PC-9 (cell line): ENCODE data around the gene NCAPH2. TPM values are rescaled to one million over a fixed set of nuclear protein-coding genes. Genes with fewer than 3 reads are reported as not detected.

Experiments used
- BruUV-seq: library from RNA; stranded (reverse); fragments of 400-500 nt; replicated peaks from 2 replicates; lab custom pipeline; 2021; lab: Mats Ljungman, UMichigan
- CTCF ChIA-PET: fragments of 300-600 bp; sonication (Branson Sonifier 250); formaldehyde crosslinking; loops from one replicate; lab custom pipeline; 2022; ENCODE audit warnings: antibody characterized with exemption; lab: Charles Lee
- POLR2A ChIA-PET: fragments of 300-600 bp; sonication (Branson Sonifier 250); formaldehyde crosslinking; loops from one replicate; lab custom pipeline; 2022; ENCODE audit warnings: antibody characterized with exemption; ENCODE audit not compliant: unreplicated experiment; lab: Charles Lee
- DNase-seq, 2 experiments: peaks; one replicate each; pipeline versions ENCODE4 v3.0.0 to v3.0.0-alpha.2; 2015 to 2022; ENCODE audit warnings: mixed read lengths in 1 of 2
- H2AFZ ChIP-seq: fragments of 200-600 bp; sonication (generic); 2 replicates; pipeline ENCODE4 v1.8.1; 2017; ENCODE audit warnings: antibody characterized with exemption
- H3F3A ChIP-seq: fragments of 200-600 bp; sonication (generic); 2 replicates; pipeline ENCODE4 v1.8.1; 2017; ENCODE audit warnings: antibody characterized with exemption, mild to moderate bottlenecking, low read depth; ENCODE audit not compliant: insufficient read depth
- H3K27ac ChIP-seq: fragments of 200-600 bp; sonication (generic); 2 replicates; pipeline ENCODE4 v1.6.1; 2016; ENCODE audit warnings: mixed run types
- H3K27me3 ChIP-seq: fragments of 200-600 bp; sonication (generic); 2 replicates; pipeline ENCODE4 v1.6.1; 2016; ENCODE audit warnings: low read depth, mixed run types; ENCODE audit not compliant: insufficient read depth
- H3K36me3 ChIP-seq: fragments of 200-600 bp; sonication (generic); 2 replicates; pipeline ENCODE4 v1.6.1; 2016; ENCODE audit warnings: low read depth, mixed run types
- H3K4me1 ChIP-seq: fragments of 200-600 bp; sonication (generic); replicated peaks from 2 replicates; pipeline ENCODE4 v1.6.1; 2016; ENCODE audit warnings: mixed run types; ENCODE audit not compliant: insufficient read depth
- H3K4me2 ChIP-seq: fragments of 200-600 bp; sonication (generic); 2 replicates; pipeline ENCODE4 v1.6.1; 2017; ENCODE audit warnings: mixed run types
- H3K4me3 ChIP-seq: fragments of 200-600 bp; sonication (generic); 2 replicates; pipeline ENCODE4 v1.6.1; 2016; ENCODE audit warnings: mixed run types
- H3K79me2 ChIP-seq: fragments of 200-600 bp; sonication (generic); 2 replicates; pipeline ENCODE4 v1.6.1; 2017; ENCODE audit warnings: low read depth, mixed run types
- H3K9me2 ChIP-seq: fragments of 200-600 bp; sonication (generic); 2 replicates; pipeline ENCODE4 v1.8.1; 2017; ENCODE audit warnings: mild to moderate bottlenecking; ENCODE audit not compliant: insufficient read depth
- H3K9me3 ChIP-seq: fragments of 200-600 bp; sonication (generic); 2 replicates; pipeline ENCODE4 v1.8.1; 2016; ENCODE audit warnings: low read depth; ENCODE audit not compliant: insufficient read depth
- H4K20me1 ChIP-seq: fragments of 200-600 bp; sonication (generic); 2 replicates; pipeline ENCODE4 v1.8.1; 2017; ENCODE audit not compliant: insufficient read depth
- CTCF ChIP-seq: fragments of 200-600 bp; sonication (generic); conservative IDR thresholded peaks from 2 replicates; pipeline ENCODE4 v1.6.1; 2017; ENCODE audit warnings: mixed run types, antibody characterized with exemption, mild to moderate bottlenecking, moderate library complexity
- EZH2 ChIP-seq: fragments of 200-600 bp; sonication (generic); IDR thresholded peaks from 2 replicates; pipeline ENCODE4 v1.8.0; 2017; ENCODE audit warnings: antibody characterized with exemption, low read depth
- intact Hi-C: fragments of 100-400 bp; cut with micrococcal nuclease; formaldehyde crosslinking; loops from one replicate; pipeline ENCODE4 v1.10.0; 2022; ENCODE audit not compliant: unreplicated experiment
- total RNA-seq: library from RNA; stranded (reverse); gene quantifications from 2 replicates; pipeline ENCODE4 v1.2.3, GENCODE V29; 2021

The NCAPH2 gene
- total RNA-seq, 1 experiment from 2014 or later: 58.8 TPM

- Histone ChIP-seq H3K36me3 (no peaks in the 10 kb centered on the region), H3K4me2 (peak within 1 kb of the TSS; percentile 85), H3F3A (peaks cover 64% of the 10 kb centered on the region), H3K4me1 (peaks cover 26% of the 10 kb centered on the region), H2AFZ (peak within 1 kb of the TSS; percentile 78; the same call in 1 of the 2 replicates), H3K27ac (peak within 1 kb of the TSS; percentile 60), H3K79me2 (no peaks in the 10 kb centered on the region; the same call in 1 of the 2 replicates), H3K9me3 (no peaks in the 10 kb centered on the region), H3K9me2 (no peaks in the 10 kb centered on the region), H3K4me3 (peak within 1 kb of the TSS; percentile 87), H3K27me3 (no peaks in the 10 kb centered on the region), H4K20me1 (no peaks in the 10 kb centered on the region)
- DNase-seq: peak in 1 of 2 experiments; percentile 66
- intact Hi-C loops: loop anchor here (1.0 to 2.0 kb wide), 2 partner anchors 9 to 33 kb away; partner anchors contain the start of gene SYCE3
- CTCF ChIA-PET: no interaction called here
- no TSS peak for BruUV-seq
- TF ChIP-seq CTCF (no peak), EZH2 (no peak)
- POLR2A ChIA-PET: no interaction called here
These were observed 22.0 kb downstream of the NCAPH2 start, which contains the start of gene TYMP for GRCh38 chr22:50529897-50530579. Gene TYMP (minus strand): TSS chr22:50530012. CDS start chr22:50529709, 303 bp downstream.

DNA sequence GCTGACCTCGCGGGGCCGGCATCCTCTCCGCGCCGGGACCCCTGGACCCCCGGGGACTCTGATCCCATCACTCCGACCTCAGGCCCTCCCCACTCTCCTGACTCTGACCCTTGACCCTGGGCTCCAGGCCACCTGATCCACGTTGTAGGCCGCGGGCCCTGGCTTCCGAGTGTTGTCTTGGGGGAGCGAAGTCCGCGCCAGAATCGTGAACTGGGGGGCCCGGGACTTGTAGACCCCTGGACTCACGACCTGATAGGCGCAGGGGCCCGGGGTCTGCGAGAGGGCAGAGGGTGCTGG lies 22.5 kb downstream of the NCAPH2 start:
- Histone ChIP-seq H3K4me1 (peaks cover 26% of the 10 kb centered on the region), H3K27ac (peak overlapping the region; percentile 60), H4K20me1 (no peaks in the 10 kb centered on the region), H3K9me3 (no peaks in the 10 kb centered on the region), H3K36me3 (no peaks in the 10 kb centered on the region), H3K27me3 (no peaks in the 10 kb centered on the region), H2AFZ (peak overlapping the region; percentile 78; the same call in 1 of the 2 replicates), H3K79me2 (no peaks in the 10 kb centered on the region), H3K4me3 (peak overlapping the region; percentile 87), H3K9me2 (no peaks in the 10 kb centered on the region), H3F3A (peaks cover 64% of the 10 kb centered on the region), H3K4me2 (peak overlapping the region; percentile 85)
- ChIA-PET CTCF (no interaction called here), POLR2A (no interaction called here)
- no TSS peak for BruUV-seq
- intact Hi-C loops: loop anchor here (1.0 to 2.0 kb wide), 2 partner anchors 9 to 32 kb away; partner anchors contain the start of gene SYCE3
- DNase-seq: no peak
- TF ChIP-seq EZH2 (no peak), CTCF (no peak)

GRCh38 chr22:50530877-50531545 lies 23.0 kb downstream of the NCAPH2 start:
- ChIA-PET CTCF (interaction anchor here (1.3 kb wide), 1 partner anchor 32 kb away, joined by 5 read pairs; the partner anchor contains the start of gene SYCE3), POLR2A (no interaction called here)
- Histone ChIP-seq H3K27ac (peak overlapping the region; percentile 60), H3K79me2 (no peaks in the 10 kb centered on the region), H3K9me3 (no peaks in the 10 kb centered on the region), H3K4me1 (peaks cover 26% of the 10 kb centered on the region), H4K20me1 (no peaks in the 10 kb centered on the region), H3K27me3 (no peaks in the 10 kb centered on the region), H3K36me3 (no peaks in the 10 kb centered on the region), H3K4me2 (peak overlapping the region; percentile 85), H3K4me3 (peak overlapping the region; percentile 87), H3K9me2 (no peaks in the 10 kb centered on the region), H2AFZ (peak overlapping the region; percentile 78), H3F3A (peaks cover 59% of the 10 kb centered on the region)
- DNase-seq: peak; percentile 71
- TF ChIP-seq EZH2 (no peak), CTCF (no peak)
- BruUV-seq: TSS peak; percentile 49
- intact Hi-C loops: loop anchor here (1.0 to 2.0 kb wide), 2 partner anchors 8 to 32 kb away; partner anchors contain the start of gene SYCE3
